ENCODE results near the gene HOXB7. TPM values are rescaled to one million over a fixed set of nuclear protein-coding genes. Genes with fewer than 3 reads are reported as not detected.

The HOXB7 gene
- polyA plus RNA-seq, 3 donors, result not detected

GRCh38 chr17:48589831-48590606, 20.8 kb downstream of the HOXB7 start, which contains the start of gene HOXB3:
HOXB3 (minus strand) TSS chr17:48590241; CDS start chr17:48552474, 37,767 bp downstream.
- Histone ChIP-seq H2AFZ (ENCODE audit: insufficient read depth, low read depth, low read length, poor library complexity, severe bottlenecking) (peak within 1 kb of the TSS; percentile 62), H3K27ac (ENCODE audit: low read depth in 1 of 2, low read length in 2 of 2) (no peak within 1 kb of the TSS), H3K27me3 (ENCODE audit: control insufficient read depth in 2 of 2, insufficient read depth in 2 of 2, low read length in 2 of 2) (peaks cover 79 to 100% of the 10 kb centered on the region in 2 donors), H4K20me1 (ENCODE audit: insufficient read depth, low read length) (no peaks in the 10 kb centered on the region), H3K79me2 (ENCODE audit: insufficient read depth, low read length) (no peaks in the 10 kb centered on the region), H3K36me3 (replicated peaks in 1 of 2; ENCODE audit: control insufficient read depth in 1 of 2, insufficient read depth in 2 of 2, low read length in 2 of 2) (no peaks in the 10 kb centered on the region), H3K4me1 (ENCODE audit: control insufficient read depth in 1 of 2, insufficient read depth in 2 of 2, low read length in 2 of 2) (peaks cover 33 to 45% of the 10 kb centered on the region in 2 donors), H3K9me3 (replicated peaks in 1 of 2; ENCODE audit: control insufficient read depth in 1 of 2, insufficient read depth in 1 of 2, low read length in 2 of 2) (peaks cover 0 to 14% of the 10 kb centered on the region in 2 donors), H3K9ac (ENCODE audit: insufficient read depth, low read length, poor library complexity, severe bottlenecking) (no peak within 1 kb of the TSS), H3K4me2 (replicated peaks; ENCODE audit: extremely low read depth, low read length, poor library complexity, severe bottlenecking) (peak within 1 kb of the TSS; percentile 57), H3K4me3 (replicated peaks in 1 of 3; ENCODE audit: low read depth in 2 of 3, low read length in 3 of 3) (no peak within 1 kb of the TSS)
- TF ChIP-seq CTCF (IDR thresholded peaks at IDR 0.05), result no peak
- Mint-ChIP-seq H3K4me3 (peak within 1 kb of the TSS; percentile 65 to 99), H3K9me3 (peaks cover 0 to 33% (median 18%) of the 10 kb centered on the region in 7 donors), H3K4me1 (peaks cover 58% of the 10 kb centered on the region), H3K27me3 (ENCODE audit: low read depth in 3 of 3) (peaks cover 100% of the 10 kb centered on the region in 3 donors), H3K27ac (no peak within 1 kb of the TSS), H3K36me3 (peaks cover 8 to 40% of the 10 kb centered on the region in 2 donors)
- intact Hi-C loops (cut with micrococcal nuclease), result loop anchor here (5.0 kb wide), 2 partner anchors 98 to 253 kb away; no protein-coding TSS in a partner anchor
- WGBS (ENCODE audit: insufficient coverage), result 2% methylated on average over 8 of the region's 23 CpGs
- DNase-seq, result no peak

- Histone ChIP-seq H4K20me1 (ENCODE audit: insufficient read depth, low read length) (no peaks in the 10 kb centered on the region), H3K4me2 (replicated peaks; ENCODE audit: extremely low read depth, low read length, poor library complexity, severe bottlenecking) (peak overlapping the region; percentile 57), H3K79me2 (ENCODE audit: insufficient read depth, low read length) (no peaks in the 10 kb centered on the region), H3K27ac (ENCODE audit: low read depth in 1 of 2, low read length in 2 of 2) (no peak overlapping the region), H3K4me3 (replicated peaks in 1 of 3; ENCODE audit: low read depth in 2 of 3, low read length in 3 of 3) (no peak overlapping the region), H3K4me1 (ENCODE audit: control insufficient read depth in 1 of 2, insufficient read depth in 2 of 2, low read length in 2 of 2) (peaks cover 35 to 47% of the 10 kb centered on the region in 2 donors), H3K36me3 (replicated peaks in 1 of 2; ENCODE audit: control insufficient read depth in 1 of 2, insufficient read depth in 2 of 2, low read length in 2 of 2) (no peaks in the 10 kb centered on the region), H2AFZ (ENCODE audit: insufficient read depth, low read depth, low read length, poor library complexity, severe bottlenecking) (no peak overlapping the region), H3K9me3 (replicated peaks in 1 of 2; ENCODE audit: control insufficient read depth in 1 of 2, insufficient read depth in 1 of 2, low read length in 2 of 2) (peaks cover 0 to 14% of the 10 kb centered on the region in 2 donors), H3K9ac (ENCODE audit: insufficient read depth, low read length, poor library complexity, severe bottlenecking) (no peak overlapping the region), H3K27me3 (ENCODE audit: control insufficient read depth in 2 of 2, insufficient read depth in 2 of 2, low read length in 2 of 2) (peaks cover 84 to 99% of the 10 kb centered on the region in 2 donors)
- peak overlapping the region in 1 of 2 donors; percentile 99 for H3K4me3 Mint-ChIP-seq
- no peak for DNase-seq
- peaks cover 0 to 38% (median 16%) of the 10 kb centered on the region in 7 donors for H3K9me3 Mint-ChIP-seq
- intact Hi-C loops (cut with micrococcal nuclease), result no loop called here
- 5% methylated on average over 3 of the region's 10 CpGs for WGBS (ENCODE audit: insufficient coverage)
- peaks cover 8 to 40% of the 10 kb centered on the region in 2 donors for H3K36me3 Mint-ChIP-seq
- H3K27ac Mint-ChIP-seq, result no peak overlapping the region
- peaks cover 59% of the 10 kb centered on the region for H3K4me1 Mint-ChIP-seq
- no peak for TF ChIP-seq CTCF (IDR thresholded peaks at IDR 0.05)
- H3K27me3 Mint-ChIP-seq (ENCODE audit: low read depth in 3 of 3), result peaks cover 100% of the 10 kb centered on the region in 3 donors
These were observed 21.6 kb downstream of the HOXB7 start for GRCh38 chr17:48589060-48589830.

Measured in CD14-positive monocyte (primary cell).